ENCODE measurements around the gene PACRG.

The PACRG gene

GRCh38 chr6:163346497-163346961, 618.8 kb downstream of the PACRG start:
- Mint-ChIP-seq H3K4me3 (no peak overlapping the region), H3K4me1 (peaks cover 79% of the 10 kb centered on the region), H3K27ac (peak overlapping the region; percentile 75)

GRCh38 chr6:163347021-163347446, 619.3 kb downstream of the PACRG start:
- H3K27me3 Mint-ChIP-seq (ENCODE audit: low read depth, poor library complexity): peaks cover 1% of the 10 kb centered on the region

More at GRCh38 chr6:163346497-163346961, 618.8 kb downstream of the PACRG start:
- peaks cover 6% of the 10 kb centered on the region for H3K9me3 Mint-ChIP-seq
- H3K36me3 Mint-ChIP-seq (ENCODE audit: low read depth): peaks cover 8% of the 10 kb centered on the region
- no peak for DNase-seq
- no peak for TF ChIP-seq CTCF (IDR thresholded peaks at IDR 0.05)
- peaks cover 6% of the 10 kb centered on the region for H3K27me3 Mint-ChIP-seq (ENCODE audit: low read depth, poor library complexity)

GRCh38 chr6:163348789-163349680, 621.3 kb downstream of the PACRG start:
- peaks cover 69% of the 10 kb centered on the region for H3K4me1 Mint-ChIP-seq
- H3K36me3 Mint-ChIP-seq (ENCODE audit: low read depth): peaks cover 8% of the 10 kb centered on the region
- no peak for TF ChIP-seq CTCF (IDR thresholded peaks at IDR 0.05)
- H3K4me3 Mint-ChIP-seq: no peak overlapping the region
- H3K27ac Mint-ChIP-seq: peak overlapping the region; percentile 39
- no peaks in the 10 kb centered on the region for H3K27me3 Mint-ChIP-seq (ENCODE audit: low read depth, poor library complexity)
- H3K9me3 Mint-ChIP-seq: peaks cover 6% of the 10 kb centered on the region
- DNase-seq: no peak

More at GRCh38 chr6:163347021-163347446, 619.3 kb downstream of the PACRG start:
- peaks cover 6% of the 10 kb centered on the region for H3K9me3 Mint-ChIP-seq
- peaks cover 74% of the 10 kb centered on the region for H3K4me1 Mint-ChIP-seq
- no peak for TF ChIP-seq CTCF (IDR thresholded peaks at IDR 0.05)
- DNase-seq: no peak
- H3K36me3 Mint-ChIP-seq (ENCODE audit: low read depth): peaks cover 8% of the 10 kb centered on the region
- H3K27ac Mint-ChIP-seq: peak overlapping the region; percentile 18
- H3K4me3 Mint-ChIP-seq: no peak overlapping the region

GRCh38 chr6:163349696-163350095, 621.9 kb downstream of the PACRG start:
- DNase-seq: no peak
- no peak for TF ChIP-seq CTCF (IDR thresholded peaks at IDR 0.05)
- no peaks in the 10 kb centered on the region for H3K27me3 Mint-ChIP-seq (ENCODE audit: low read depth, poor library complexity)
- H3K4me1 Mint-ChIP-seq: peaks cover 65% of the 10 kb centered on the region
- H3K9me3 Mint-ChIP-seq: peaks cover 6% of the 10 kb centered on the region
- peak overlapping the region; percentile 6 for H3K27ac Mint-ChIP-seq
- peaks cover 8% of the 10 kb centered on the region for H3K36me3 Mint-ChIP-seq (ENCODE audit: low read depth)
- H3K4me3 Mint-ChIP-seq: no peak overlapping the region

- Mint-ChIP-seq H3K36me3 (ENCODE audit: low read depth) (peaks cover 8% of the 10 kb centered on the region), H3K9me3 (peaks cover 6% of the 10 kb centered on the region), H3K4me1 (peaks cover 60% of the 10 kb centered on the region), H3K27me3 (ENCODE audit: low read depth, poor library complexity) (no peaks in the 10 kb centered on the region), H3K4me3 (no peak overlapping the region), H3K27ac (no peak overlapping the region)
- TF ChIP-seq CTCF (IDR thresholded peaks at IDR 0.05): no peak
- no peak for DNase-seq
Measured at GRCh38 chr6:163351013-163351412, 623.2 kb downstream of the PACRG start.

Data from nephron progenitor cell (in vitro differentiated cells).